Neural cell (in vitro differentiated cells): ENCODE data around the gene SLCO3A1. TPM values are rescaled to one million over a fixed set of nuclear protein-coding genes. Genes with fewer than 3 reads are reported as not detected.

Experiments
- H2AFZ ChIP-seq: fragments of 200-600, 300-800 bp; sonication (generic), shearing (Covaris generic); 2 replicates; pipeline ENCODE4 v1.6.0; 2014; ENCODE audit warnings: low read depth, mild to moderate bottlenecking, antibody characterized with exemption, low read length, moderate library complexity
- H3F3A ChIP-seq: fragments of 200-600 bp; shearing (Covaris generic); 2 replicates; pipeline ENCODE4 v1.6.1; 2016; ENCODE audit warnings: mild to moderate bottlenecking, moderate library complexity, mixed read lengths, antibody characterized with exemption, low read length; ENCODE audit not compliant: insufficient read depth, poor library complexity, severe bottlenecking
- H3K27ac ChIP-seq: fragments of 200-600, 300-800 bp; sonication (generic), shearing (Covaris generic); 2 replicates; pipeline ENCODE4 v1.5.1; 2014; ENCODE audit warnings: mild to moderate bottlenecking, low read length, moderate library complexity
- H3K27me3 ChIP-seq: fragments of 300-800, 200-600 bp; sonication (generic), shearing (Covaris generic); 2 replicates; pipeline ENCODE4 v1.6.0; 2014; ENCODE audit warnings: mild to moderate bottlenecking, low read depth, low read length, moderate library complexity; ENCODE audit not compliant: insufficient read depth
- H3K36me3 ChIP-seq: fragments of 300-800, 200-600 bp; sonication (generic), shearing (Covaris generic); 2 replicates; pipeline ENCODE4 v1.5.1; 2014; ENCODE audit warnings: mild to moderate bottlenecking, antibody characterized with exemption, low read length, moderate library complexity; ENCODE audit not compliant: insufficient read depth
- H3K4me2 ChIP-seq: fragments of 300-800, 200-600 bp; sonication (generic), shearing (Covaris generic); 2 replicates; pipeline ENCODE4 v1.6.0; 2014; ENCODE audit warnings: mild to moderate bottlenecking, low read length
- H3K4me3 ChIP-seq: fragments of 300-800, 200-600 bp; sonication (generic), shearing (Covaris generic); 2 replicates; pipeline ENCODE4 v1.5.1; 2014; ENCODE audit warnings: mild to moderate bottlenecking, low read length, moderate library complexity
- H3K79me2 ChIP-seq: fragments of 200-600 bp; shearing (Covaris generic); replicated peaks from 2 replicates; pipeline ENCODE4 v1.6.0; 2014; ENCODE audit warnings: mild to moderate bottlenecking, low read length, moderate library complexity; ENCODE audit not compliant: insufficient read depth
- H3K9ac ChIP-seq: fragments of 300-800, 200-600 bp; sonication (generic), shearing (Covaris generic); 2 replicates; pipeline ENCODE4 v1.6.1; 2016; ENCODE audit warnings: mild to moderate bottlenecking, low read length, mixed read lengths
- H3K9me2 ChIP-seq: fragments of 200-600 bp; shearing (Covaris generic); 2 replicates; pipeline ENCODE4 v1.6.1; 2016; ENCODE audit warnings: mild to moderate bottlenecking, low read length, mixed read lengths; ENCODE audit not compliant: insufficient read depth
- H3K9me3 ChIP-seq: fragments of 200-600, 300-800 bp; sonication (generic), shearing (Covaris generic); 2 replicates; pipeline ENCODE4 v1.6.1; 2016; ENCODE audit warnings: mild to moderate bottlenecking, mixed run types, low read length, moderate library complexity, mixed read lengths
- H4K20me1 ChIP-seq: fragments of 200-600 bp; shearing (Covaris generic); 2 replicates; pipeline ENCODE4 v1.6.1; 2016; ENCODE audit warnings: mild to moderate bottlenecking, mixed run types; ENCODE audit not compliant: insufficient read depth
- EP300 ChIP-seq: fragments of 450-650 bp; conservative IDR thresholded peaks from 2 replicates; pipeline ENCODE4 v1.6.1; 2014; ENCODE audit warnings: antibody characterized with exemption, mild to moderate bottlenecking, moderate library complexity; ENCODE audit not compliant: poor library complexity, severe bottlenecking
- EZH2 ChIP-seq: fragments of 200-600, 300-800 bp; shearing (Covaris generic), sonication (generic); IDR thresholded peaks from 2 replicates; pipeline ENCODE4 v1.6.1; 2014; ENCODE audit warnings: antibody characterized with exemption, low read length, borderline replicate concordance, mild to moderate bottlenecking; ENCODE audit not compliant: insufficient read depth, poor library complexity, severe bottlenecking
- MXI1 ChIP-seq: fragments of 450-650 bp; conservative IDR thresholded peaks from 2 replicates; pipeline ENCODE4 v1.6.1; 2014; ENCODE audit warnings: antibody characterized with exemption, mild to moderate bottlenecking; ENCODE audit not compliant: poor library complexity, severe bottlenecking
- POLR2AphosphoS5 ChIP-seq: IDR thresholded peaks from 2 replicates; pipeline ENCODE4 v1.6.1; 2012
- RAD21 ChIP-seq: fragments of 450-650 bp; conservative IDR thresholded peaks from 2 replicates; pipeline ENCODE4 v1.6.1; 2014; ENCODE audit warnings: antibody characterized with exemption, mild to moderate bottlenecking, moderate library complexity
- REST ChIP-seq: IDR thresholded peaks from 2 replicates; pipeline ENCODE4 v1.6.1; 2012; ENCODE audit warnings: borderline replicate concordance
- SMC3 ChIP-seq: fragments of 450-650 bp; conservative IDR thresholded peaks from 2 replicates; pipeline ENCODE4 v1.6.1; 2014; ENCODE audit warnings: antibody characterized with exemption, mild to moderate bottlenecking, moderate library complexity; ENCODE audit not compliant: poor library complexity
- TAF1 ChIP-seq: IDR thresholded peaks from 2 replicates; pipeline ENCODE4 v1.6.1; 2012; ENCODE audit warnings: low read depth
- polyA plus RNA-seq: library from polyadenylated mRNA; depleted of rRNA; stranded (reverse); fragments of >200 nt; gene quantifications from 2 replicates; pipeline ENCODE4 v1.2.3, GENCODE V29; 2014
- TF ChIP-seq, protein P1 (sequence below): fragments of 450-650 bp; IDR thresholded peaks from 2 replicates; pipeline ENCODE4 v1.5.1; 2014; ENCODE audit warnings: antibody characterized with exemption, mild to moderate bottlenecking, moderate library complexity; ENCODE audit not compliant: poor library complexity, severe bottlenecking

SLCO3A1 gene
- polyA plus RNA-seq, 1 donor from 2014 or later: 14.2 TPM

DNA sequence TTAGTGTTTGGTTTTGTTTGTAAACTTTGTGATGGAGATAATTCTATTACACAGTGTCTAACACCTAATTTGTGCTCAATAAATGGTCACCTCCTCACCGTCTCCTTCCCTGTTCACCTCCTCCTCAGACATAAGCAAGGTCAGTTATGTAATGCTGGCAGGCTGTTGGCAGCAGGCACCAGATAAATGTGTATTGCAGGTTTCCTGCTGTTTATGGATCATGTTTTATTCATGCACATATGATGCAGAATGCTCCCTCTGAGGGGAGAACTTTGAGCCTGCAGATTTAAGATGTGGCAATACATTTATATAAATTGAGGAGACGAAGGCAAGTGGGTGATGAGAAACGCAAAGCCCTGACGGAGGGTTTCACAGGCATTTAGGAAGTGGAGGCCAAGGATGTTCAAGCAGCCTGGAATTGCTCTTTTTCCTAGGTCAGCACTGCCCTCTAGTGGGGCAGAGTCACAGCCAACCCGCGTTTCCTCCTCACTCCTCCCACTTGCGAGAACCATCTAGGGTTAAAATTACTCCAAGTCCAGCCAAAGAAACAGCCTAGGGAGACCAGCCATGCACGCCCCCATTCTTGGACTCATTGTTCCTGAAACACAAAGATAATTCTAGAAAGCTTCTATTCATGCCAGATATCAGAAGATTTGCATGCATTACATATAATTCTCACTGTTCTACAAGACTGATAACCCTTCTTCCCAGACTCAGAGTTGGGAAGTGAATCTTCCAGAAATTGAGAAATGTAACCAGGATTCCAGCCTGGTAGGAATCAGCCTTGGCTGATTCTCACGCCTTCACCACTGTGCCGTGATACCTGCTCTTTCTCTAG, 228.7 kb downstream of the SLCO3A1 start:
- no peak overlapping the region for H2AFZ ChIP-seq
- H3K27me3 ChIP-seq: no peaks in the 10 kb centered on the region
- peak overlapping the region; percentile 8 for H3K4me3 ChIP-seq
- peaks cover 10% of the 10 kb centered on the region for H3K79me2 ChIP-seq
- H3K4me2 ChIP-seq: peak overlapping the region; percentile 9
- no peaks in the 10 kb centered on the region for H3F3A ChIP-seq
- no peaks in the 10 kb centered on the region for H4K20me1 ChIP-seq
- H3K27ac ChIP-seq: peak overlapping the region; percentile 48
- H3K36me3 ChIP-seq: no peaks in the 10 kb centered on the region
- H3K9ac ChIP-seq: peak overlapping the region; percentile 10
- peak; percentile 36 for TF ChIP-seq REST
- no peak for TF ChIP-seq POLR2AphosphoS5
- TF ChIP-seq MXI1: no peak
- no peak for TF ChIP-seq EZH2
- peak; percentile 95 for TF ChIP-seq SMC3
- TF ChIP-seq, protein P1, sequence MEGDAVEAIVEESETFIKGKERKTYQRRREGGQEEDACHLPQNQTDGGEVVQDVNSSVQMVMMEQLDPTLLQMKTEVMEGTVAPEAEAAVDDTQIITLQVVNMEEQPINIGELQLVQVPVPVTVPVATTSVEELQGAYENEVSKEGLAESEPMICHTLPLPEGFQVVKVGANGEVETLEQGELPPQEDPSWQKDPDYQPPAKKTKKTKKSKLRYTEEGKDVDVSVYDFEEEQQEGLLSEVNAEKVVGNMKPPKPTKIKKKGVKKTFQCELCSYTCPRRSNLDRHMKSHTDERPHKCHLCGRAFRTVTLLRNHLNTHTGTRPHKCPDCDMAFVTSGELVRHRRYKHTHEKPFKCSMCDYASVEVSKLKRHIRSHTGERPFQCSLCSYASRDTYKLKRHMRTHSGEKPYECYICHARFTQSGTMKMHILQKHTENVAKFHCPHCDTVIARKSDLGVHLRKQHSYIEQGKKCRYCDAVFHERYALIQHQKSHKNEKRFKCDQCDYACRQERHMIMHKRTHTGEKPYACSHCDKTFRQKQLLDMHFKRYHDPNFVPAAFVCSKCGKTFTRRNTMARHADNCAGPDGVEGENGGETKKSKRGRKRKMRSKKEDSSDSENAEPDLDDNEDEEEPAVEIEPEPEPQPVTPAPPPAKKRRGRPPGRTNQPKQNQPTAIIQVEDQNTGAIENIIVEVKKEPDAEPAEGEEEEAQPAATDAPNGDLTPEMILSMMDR: peak; percentile 97
- TF ChIP-seq EP300: peak; percentile 31
- peak; percentile 17 for TF ChIP-seq TAF1
- peak; percentile 96 for TF ChIP-seq RAD21
- no peaks in the 10 kb centered on the region for H3K9me3 ChIP-seq
- H3K9me2 ChIP-seq: no peaks in the 10 kb centered on the region

- no peaks in the 10 kb centered on the region for H3K36me3 ChIP-seq
- no peaks in the 10 kb centered on the region for H3K9me3 ChIP-seq
- peaks cover 10% of the 10 kb centered on the region for H3K79me2 ChIP-seq
- H3K4me3 ChIP-seq: no peak overlapping the region
- H4K20me1 ChIP-seq: no peaks in the 10 kb centered on the region
- no peak overlapping the region for H2AFZ ChIP-seq
- TF ChIP-seq POLR2AphosphoS5: no peak
- no peak overlapping the region for H3K4me2 ChIP-seq
- no peaks in the 10 kb centered on the region for H3K9me2 ChIP-seq
- H3K27me3 ChIP-seq: no peaks in the 10 kb centered on the region
- no peak overlapping the region for H3K27ac ChIP-seq
- H3K9ac ChIP-seq: no peak overlapping the region
- H3F3A ChIP-seq: no peaks in the 10 kb centered on the region
Observed at GRCh38 chr15:92083190-92083589, 229.7 kb downstream of the SLCO3A1 start.
